WTC11 (cell line): ENCODE measurements around the gene HDAC10.

ENCODE experiments used
- CTCF ChIP-seq: fragments of 200-600 bp; IDR thresholded peaks from 2 replicates; pipeline ENCODE4 v1.8.0; 2022; ENCODE audit warnings: antibody characterized with exemption
- ERG ChIP-seq: fragments of 250-450 bp; sonication (Bioruptor Pico); IDR thresholded peaks from 2 replicates; pipeline ENCODE4 v1.8.0; 2021; ENCODE audit warnings: mild to moderate bottlenecking
- MAX ChIP-seq: sonication (generic); formaldehyde crosslinking; IDR thresholded peaks from 2 replicates; pipeline ENCODE4 v1.8.0; 2022; ENCODE audit warnings: mild to moderate bottlenecking, missing genetic modification reagents
- NFYB ChIP-seq: sonication (generic); formaldehyde crosslinking; conservative IDR thresholded peaks from 2 replicates; pipeline ENCODE4 v1.8.0; 2022; ENCODE audit warnings: low read depth, missing genetic modification reagents
- RELA ChIP-seq: sonication (generic); formaldehyde crosslinking; IDR thresholded peaks from 2 replicates; pipeline ENCODE4 v1.8.1; 2022; ENCODE audit warnings: missing genetic modification reagents, mild to moderate bottlenecking, borderline replicate concordance

- TF ChIP-seq CTCF, result no peak
- TF ChIP-seq MAX, result no peak
- no peak for TF ChIP-seq RELA (CRISPR knock-in tag)
- TF ChIP-seq ERG (CRISPR knock-in tag), result no peak
- TF ChIP-seq NFYB (CRISPR knock-in tag), result no peak
Observed at GRCh38 chr22:50208939-50209892, 41.8 kb downstream of the HDAC10 start.
